GM12878 (cell line): Measurements from ENCODE around the gene LPCAT3. TPM values are rescaled to one million over a fixed set of nuclear protein-coding genes. Genes with fewer than 3 reads are reported as not detected.

Experiments used
- BCL3 ChIP-seq: IDR thresholded peaks from 2 replicates; pipeline ENCODE4 v1.6.1; 2011; ENCODE audit warnings: borderline replicate concordance, low read depth, mild to moderate bottlenecking, moderate library complexity, low read length; ENCODE audit not compliant: insufficient read depth, poor library complexity, severe bottlenecking
- CREB1 ChIP-seq: IDR thresholded peaks from 2 replicates; pipeline ENCODE4 v1.6.1; 2012; ENCODE audit warnings: low read depth, mild to moderate bottlenecking, inconsistent platforms
- E2F8 ChIP-seq: fragments of 450-650 bp; IDR thresholded peaks from 2 replicates; pipeline ENCODE4 v1.6.1; 2018; ENCODE audit warnings: mild to moderate bottlenecking, low read depth, moderate library complexity; ENCODE audit not compliant: partially characterized antibody
- EED ChIP-seq: sonication (generic); IDR thresholded peaks from 2 replicates; pipeline ENCODE4 v1.6.1; 2016; ENCODE audit warnings: antibody characterized with exemption, low read depth
- EGR1 ChIP-seq, 2 experiments: IDR thresholded peaks; 1 replicate in 1 of 2; 2 replicates in 1 of 2; pipeline ENCODE4 v1.6.1; 2011 to 2012; ENCODE audit warnings: low read depth in 2 of 2, low read length in 2 of 2, borderline replicate concordance in 1 of 2, mild to moderate bottlenecking in 1 of 2, moderate library complexity in 1 of 2
- FOXM1 ChIP-seq: IDR thresholded peaks from 2 replicates; pipeline ENCODE4 v1.6.1; 2012; ENCODE audit warnings: low read depth, mild to moderate bottlenecking, inconsistent platforms, low read length, moderate library complexity
- HSF1 ChIP-seq: fragments of 150-350 bp; IDR thresholded peaks from 2 replicates; pipeline ENCODE4 v1.6.1; 2014; ENCODE audit warnings: mild to moderate bottlenecking, low read depth, low read length
- IRF4 ChIP-seq: IDR thresholded peaks from 2 replicates; pipeline ENCODE4 v1.6.1; 2011; ENCODE audit warnings: low read depth, low read length
- JUNB ChIP-seq: IDR thresholded peaks from 2 replicates; pipeline ENCODE4 v1.6.1; 2016; ENCODE audit warnings: antibody characterized with exemption, mild to moderate bottlenecking
- JUND ChIP-seq: IDR thresholded peaks from 2 replicates; pipeline ENCODE4 v1.6.1; 2012; ENCODE audit warnings: low read depth, mild to moderate bottlenecking, low read length, improper control_type of control experiment, moderate library complexity
- KDM1A ChIP-seq: fragments of 200-600 bp; sonication (generic); IDR thresholded peaks from 2 replicates; pipeline ENCODE4 v1.6.1; 2016; ENCODE audit warnings: borderline replicate concordance
- MTA2 ChIP-seq: fragments of 450-650 bp; IDR thresholded peaks from 2 replicates; pipeline ENCODE4 v1.6.1; 2016; ENCODE audit warnings: low read depth, mild to moderate bottlenecking, moderate library complexity
- MTA3 ChIP-seq: IDR thresholded peaks from 2 replicates; pipeline ENCODE4 v1.6.1; 2012; ENCODE audit warnings: low read length, inconsistent platforms, borderline replicate concordance
- NR2C2 ChIP-seq: IDR thresholded peaks from 2 replicates; pipeline ENCODE4 v1.6.1; 2011; ENCODE audit warnings: borderline replicate concordance, low read depth; ENCODE audit not compliant: control insufficient read depth, insufficient read length
- PAX8 ChIP-seq: fragments of 450-650 bp; IDR thresholded peaks from 2 replicates; pipeline ENCODE4 v1.6.1; 2017; ENCODE audit warnings: mild to moderate bottlenecking, moderate library complexity
- POU2F2 ChIP-seq: IDR thresholded peaks from 3 replicates; pipeline ENCODE4 v1.6.1; 2011; ENCODE audit warnings: low read depth, mild to moderate bottlenecking, low read length, borderline replicate concordance
- RAD21 ChIP-seq: IDR thresholded peaks from 2 replicates; pipeline ENCODE4 v1.6.1; 2011; ENCODE audit warnings: mild to moderate bottlenecking, low read depth, low read length, moderate library complexity; ENCODE audit not compliant: insufficient read depth
- RB1 ChIP-seq: fragments of 450-650 bp; formaldehyde crosslinking; IDR thresholded peaks from 2 replicates; pipeline ENCODE4 v1.6.1; 2017; ENCODE audit warnings: mild to moderate bottlenecking, borderline replicate concordance
- SRF ChIP-seq, 2 experiments: IDR thresholded peaks; 2 replicates each; pipeline ENCODE4 v1.6.1; 2011; ENCODE audit warnings: low read depth in 2 of 2, low read length in 2 of 2, mild to moderate bottlenecking in 1 of 2, moderate library complexity in 1 of 2
- SUZ12 ChIP-seq: fragments of 200-600 bp; sonication (generic); IDR thresholded peaks from one replicate; pipeline ENCODE4 v1.6.1; 2018; ENCODE audit warnings: antibody characterized with exemption, mild to moderate bottlenecking; ENCODE audit not compliant: unreplicated experiment
- ZBTB4 ChIP-seq: fragments of 450-650 bp; formaldehyde crosslinking; IDR thresholded peaks from 2 replicates; pipeline ENCODE4 v1.4.0; 2022; ENCODE audit warnings: mild to moderate bottlenecking, moderate library complexity
- ZNF217 ChIP-seq: fragments of 450-650 bp; IDR thresholded peaks from 2 replicates; pipeline ENCODE4 v1.6.1; 2017; ENCODE audit warnings: antibody characterized with exemption, mild to moderate bottlenecking
- polyA plus RNA-seq, 11 experiments: library from polyadenylated mRNA; depleted of rRNA in 4 of 11; unstranded in 6 of 11; stranded (reverse) in 5 of 11; fragments of >200 nt; fragmentation: Nextera tagmentation in 4 of 11; fragmentation: Illumina TruSeq in 1 of 11; extraction: Ambion mirVana in 4 of 11; extraction: Trizol in 1 of 11; gene quantifications; 1 replicate in 1 of 11; 2 replicates in 10 of 11; pipeline versions ENCODE4 v1.2.1 to v1.2.3, GENCODE V29; 2011 to 2016; ENCODE audit warnings: inconsistent platforms in 2 of 11, missing spikeins in 2 of 11, low read depth in 1 of 11
- total RNA-seq, 4 experiments: library from RNA; depleted of rRNA in 3 of 4; stranded (reverse); fragments of >200 nt in 3 of 4; fragmentation: Illumina TruSeq in 1 of 4; extraction: Trizol in 1 of 4; gene quantifications; 2 replicates each; pipeline versions ENCODE4 v1.2.1 to v1.2.3, GENCODE V29; 2013 to 2021

Gene LPCAT3
- total and polyA plus RNA-seq, 10 of the 15 experiments (the other 5 are each of a cell fraction or from before 2014, with no cell fraction given): 2.6 to 48.3 (median 23.0) TPM

GRCh38 chr12:6943722-6944380, 74.4 kb downstream of the LPCAT3 start, which contains the start of the genes C12orf57 and RNU7-1 (continued):
- no peak for TF ChIP-seq SUZ12
- TF ChIP-seq HSF1: no peak
- no peak for TF ChIP-seq CREB1
- no peak for TF ChIP-seq KDM1A
- TF ChIP-seq SRF (IDR thresholded peaks at IDR 0.05; ENCODE audit: low read depth in 2 of 2, low read length in 2 of 2): peak in 1 of 2 experiments; percentile 68; a peak in 1 of 4 replicates
- peak; percentile 80; the same call in 1 of the 2 replicates for TF ChIP-seq RB1
- no peak for TF ChIP-seq NR2C2
- peak; percentile 91 for TF ChIP-seq BCL3
- 0 out of 2 replicates have a peak, but pooled peaks have one; percentile 38 for TF ChIP-seq PAX8
- no peak for TF ChIP-seq ZNF217
- TF ChIP-seq RAD21: peak; percentile 3; the same call in 1 of the 2 replicates
- TF ChIP-seq MTA3: no peak
- TF ChIP-seq MTA2: peak; percentile 49; the same call in 1 of the 2 replicates
- TF ChIP-seq E2F8: peak; percentile 45
- TF ChIP-seq POU2F2: peak; percentile 99
- TF ChIP-seq IRF4: peak; percentile 62
- TF ChIP-seq EGR1 (IDR thresholded peaks at IDR 0.05; ENCODE audit: borderline replicate concordance in 1 of 2, low read depth in 2 of 2, low read length in 2 of 2): peak in 1 of 2 experiments; percentile 76; a peak in 1 of 3 replicates
- no peak for TF ChIP-seq FOXM1
- no peak for TF ChIP-seq JUND
- TF ChIP-seq JUNB: peak; percentile 70
- peak; percentile 99 for TF ChIP-seq ZBTB4 (CRISPR knock-in tag)
- no peak for TF ChIP-seq EED
